Measurements from ENCODE around the gene PGAM2. TPM values are rescaled to one million over a fixed set of nuclear protein-coding genes. Genes with fewer than 3 reads are reported as not detected.

PGAM2 gene
- total and polyA plus RNA-seq, 2 of the 13 experiments (the other 11 are each of a cell fraction or from before 2014, with no cell fraction given), result 0.22 TPM; not detected in 1

- peak; percentile 91; the same call in 1 of the 2 replicates for TF ChIP-seq CBX5 (CRISPR knock-in tag; IDR thresholded peaks at IDR 0.05; ENCODE audit: borderline replicate concordance)
- TF ChIP-seq ZFY (CRISPR knock-in tag; IDR thresholded peaks at IDR 0.05), result peak; percentile 81
- TF ChIP-seq ZFX (CRISPR knock-in tag; IDR thresholded peaks at IDR 0.05; ENCODE audit: low read depth), result peak; percentile 84
- TF ChIP-seq, protein P1, sequence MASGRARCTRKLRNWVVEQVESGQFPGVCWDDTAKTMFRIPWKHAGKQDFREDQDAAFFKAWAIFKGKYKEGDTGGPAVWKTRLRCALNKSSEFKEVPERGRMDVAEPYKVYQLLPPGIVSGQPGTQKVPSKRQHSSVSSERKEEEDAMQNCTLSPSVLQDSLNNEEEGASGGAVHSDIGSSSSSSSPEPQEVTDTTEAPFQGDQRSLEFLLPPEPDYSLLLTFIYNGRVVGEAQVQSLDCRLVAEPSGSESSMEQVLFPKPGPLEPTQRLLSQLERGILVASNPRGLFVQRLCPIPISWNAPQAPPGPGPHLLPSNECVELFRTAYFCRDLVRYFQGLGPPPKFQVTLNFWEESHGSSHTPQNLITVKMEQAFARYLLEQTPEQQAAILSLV (CRISPR knock-in tag; IDR thresholded peaks at IDR 0.05; ENCODE audit: borderline replicate concordance), result peak; percentile 37; the same call in 1 of the 2 replicates
- 0 out of 2 replicates have a peak, but pooled peaks have one; percentile 52 for TF ChIP-seq MYNN (CRISPR knock-in tag; IDR thresholded peaks at IDR 0.05; ENCODE audit: low read depth)
- peak; percentile 90 for TF ChIP-seq REPIN1 (CRISPR knock-in tag; IDR thresholded peaks at IDR 0.05; ENCODE audit: borderline replicate concordance, low read depth)
- TF ChIP-seq MTF1 (CRISPR knock-in tag; IDR thresholded peaks at IDR 0.05), result 0 out of 2 replicates have a peak, but pooled peaks have one; percentile 28
- TF ChIP-seq ZNF24 (IDR thresholded peaks at IDR 0.05), result 0 out of 2 replicates have a peak, but pooled peaks have one; percentile 29
- TF ChIP-seq, protein P2, sequence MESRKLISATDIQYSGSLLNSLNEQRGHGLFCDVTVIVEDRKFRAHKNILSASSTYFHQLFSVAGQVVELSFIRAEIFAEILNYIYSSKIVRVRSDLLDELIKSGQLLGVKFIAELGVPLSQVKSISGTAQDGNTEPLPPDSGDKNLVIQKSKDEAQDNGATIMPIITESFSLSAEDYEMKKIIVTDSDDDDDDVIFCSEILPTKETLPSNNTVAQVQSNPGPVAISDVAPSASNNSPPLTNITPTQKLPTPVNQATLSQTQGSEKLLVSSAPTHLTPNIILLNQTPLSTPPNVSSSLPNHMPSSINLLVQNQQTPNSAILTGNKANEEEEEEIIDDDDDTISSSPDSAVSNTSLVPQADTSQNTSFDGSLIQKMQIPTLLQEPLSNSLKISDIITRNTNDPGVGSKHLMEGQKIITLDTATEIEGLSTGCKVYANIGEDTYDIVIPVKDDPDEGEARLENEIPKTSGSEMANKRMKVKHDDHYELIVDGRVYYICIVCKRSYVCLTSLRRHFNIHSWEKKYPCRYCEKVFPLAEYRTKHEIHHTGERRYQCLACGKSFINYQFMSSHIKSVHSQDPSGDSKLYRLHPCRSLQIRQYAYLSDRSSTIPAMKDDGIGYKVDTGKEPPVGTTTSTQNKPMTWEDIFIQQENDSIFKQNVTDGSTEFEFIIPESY (CRISPR knock-in tag; IDR thresholded peaks at IDR 0.05), result peak; percentile 60; the same call in 1 of the 2 replicates
- peak; percentile 84; the same call in 1 of the 2 replicates for TF ChIP-seq ZNF350 (CRISPR knock-in tag; IDR thresholded peaks at IDR 0.05; ENCODE audit: borderline replicate concordance, low read depth)
- TF ChIP-seq ZBTB26 (CRISPR knock-in tag; IDR thresholded peaks at IDR 0.05; ENCODE audit: borderline replicate concordance), result peak; percentile 22; the same call in 1 of the 2 replicates
- peak; percentile 72; the same call in 1 of the 2 replicates for TF ChIP-seq ZNF205 (CRISPR knock-in tag; IDR thresholded peaks at IDR 0.05)
- TF ChIP-seq, protein P3, sequence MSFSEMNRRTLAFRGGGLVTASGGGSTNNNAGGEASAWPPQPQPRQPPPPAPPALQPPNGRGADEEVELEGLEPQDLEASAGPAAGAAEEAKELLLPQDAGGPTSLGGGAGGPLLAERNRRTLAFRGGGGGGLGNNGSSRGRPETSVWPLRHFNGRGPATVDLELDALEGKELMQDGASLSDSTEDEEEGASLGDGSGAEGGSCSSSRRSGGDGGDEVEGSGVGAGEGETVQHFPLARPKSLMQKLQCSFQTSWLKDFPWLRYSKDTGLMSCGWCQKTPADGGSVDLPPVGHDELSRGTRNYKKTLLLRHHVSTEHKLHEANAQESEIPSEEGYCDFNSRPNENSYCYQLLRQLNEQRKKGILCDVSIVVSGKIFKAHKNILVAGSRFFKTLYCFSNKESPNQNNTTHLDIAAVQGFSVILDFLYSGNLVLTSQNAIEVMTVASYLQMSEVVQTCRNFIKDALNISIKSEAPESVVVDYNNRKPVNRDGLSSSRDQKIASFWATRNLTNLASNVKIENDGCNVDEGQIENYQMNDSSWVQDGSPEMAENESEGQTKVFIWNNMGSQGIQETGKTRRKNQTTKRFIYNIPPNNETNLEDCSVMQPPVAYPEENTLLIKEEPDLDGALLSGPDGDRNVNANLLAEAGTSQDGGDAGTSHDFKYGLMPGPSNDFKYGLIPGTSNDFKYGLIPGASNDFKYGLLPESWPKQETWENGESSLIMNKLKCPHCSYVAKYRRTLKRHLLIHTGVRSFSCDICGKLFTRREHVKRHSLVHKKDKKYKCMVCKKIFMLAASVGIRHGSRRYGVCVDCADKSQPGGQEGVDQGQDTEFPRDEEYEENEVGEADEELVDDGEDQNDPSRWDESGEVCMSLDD (CRISPR knock-in tag; IDR thresholded peaks at IDR 0.05; ENCODE audit: borderline replicate concordance), result 0 out of 2 replicates have a peak, but pooled peaks have one; percentile 20
- TF ChIP-seq FOSL2 (CRISPR knock-in tag; IDR thresholded peaks at IDR 0.05), result peak; percentile 38; the same call in 1 of the 2 replicates
- peak; percentile 80; the same call in 1 of the 2 replicates for TF ChIP-seq ZNF430 (CRISPR knock-in tag; IDR thresholded peaks at IDR 0.05)
- peak; percentile 89 for TF ChIP-seq KDM3A (CRISPR knock-in tag; IDR thresholded peaks at IDR 0.05; ENCODE audit: low read depth)
- peak; percentile 80; the same call in 1 of the 2 replicates for TF ChIP-seq ZNF709 (CRISPR knock-in tag; IDR thresholded peaks at IDR 0.05)
- TF ChIP-seq, protein P4, sequence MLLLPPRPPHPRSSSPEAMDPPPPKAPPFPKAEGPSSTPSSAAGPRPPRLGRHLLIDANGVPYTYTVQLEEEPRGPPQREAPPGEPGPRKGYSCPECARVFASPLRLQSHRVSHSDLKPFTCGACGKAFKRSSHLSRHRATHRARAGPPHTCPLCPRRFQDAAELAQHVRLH (CRISPR knock-in tag; IDR thresholded peaks at IDR 0.05; ENCODE audit: borderline replicate concordance, low read depth), result peak; percentile 77; the same call in 1 of the 2 replicates
- peak; percentile 65; the same call in 1 of the 2 replicates for TF ChIP-seq CBFB (CRISPR knock-in tag; IDR thresholded peaks at IDR 0.05)
- TF ChIP-seq SAP130 (CRISPR knock-in tag; IDR thresholded peaks at IDR 0.05; ENCODE audit: low read depth), result peak; percentile 94
These were observed 46.2 kb downstream of the PGAM2 start (continued) for GRCh38 chr7:44018857-44019807.

Data from HepG2 (cell line).